Body of pancreas (tissue), 4 donors: Measurements from ENCODE around the gene TNFRSF1A. TPM values are rescaled to one million over a fixed set of nuclear protein-coding genes. Genes with fewer than 3 reads are reported as not detected.

Experiments
- ATAC-seq: fragments of 150-250 bp; one replicate; pipeline ENCODE4 v1.9.1; 2016
- DNase-seq, 4 donors: peaks; one replicate each; pipeline ENCODE4 v3.0.0-alpha.2; 2019
- H3K27ac ChIP-seq, 4 donors: fragments of 200-600 bp; sonication (generic); 1 replicate in 3 of 4; 2 replicates in 1 of 4; pipeline versions ENCODE4 v1.5.1 to v1.6.1; 2016 to 2019; ENCODE audit warnings: mild to moderate bottlenecking in 1 of 4, mixed read lengths in 1 of 4, moderate library complexity in 1 of 4
- H3K27me3 ChIP-seq, 2 donors: fragments of 200-600 bp; sonication (generic); one replicate each; pipeline ENCODE4 v1.6.0; 2016; ENCODE audit warnings: mild to moderate bottlenecking in 1 of 2
- H3K36me3 ChIP-seq, 2 donors: fragments of 200-600 bp; sonication (generic); replicated peaks in 1 of 2; 2 replicates each; pipeline ENCODE4 v1.5.1; 2016; ENCODE audit warnings: low read depth in 2 of 2; ENCODE audit not compliant: insufficient read depth in 1 of 2
- H3K4me1 ChIP-seq: fragments of 200-600 bp; sonication (generic); one replicate; pipeline ENCODE4 v1.6.0; 2016
- H3K4me3 ChIP-seq, 2 donors: fragments of 200-600 bp; sonication (generic); 1 replicate in 1 of 2; 2 replicates in 1 of 2; pipeline ENCODE4 v1.5.1; 2016 to 2019
- H3K9me3 ChIP-seq, 3 donors: fragments of 200-600 bp; sonication (generic); 1 replicate in 2 of 3; 2 replicates in 1 of 3; pipeline ENCODE4 v1.5.1; 2016
- POLR2A ChIP-seq, 3 donors: fragments of 450-650 bp; IDR thresholded peaks; one replicate each; pipeline ENCODE4 v1.6.1; 2016; ENCODE audit warnings: antibody characterized with exemption in 3 of 3, mild to moderate bottlenecking in 2 of 3
- whole genome bisulfite sequencing, 2 donors: methylation state at CpG; one replicate each; pipeline ENCODE4 v1.1.5; 2017; 5-methylcytosine and 5-hydroxymethylcytosine counted together
- intact Hi-C: fragments of 100-400 bp; cut with DNase I; formaldehyde crosslinking; loops from one replicate; pipeline ENCODE4 v1.15.1; 2023
- small RNA-seq: library from RNA; depleted of rRNA; stranded (forward); fragments of <200 nt; gene quantifications from one replicate; pipeline ENCODE3, GENCODE V24; 2016
- total RNA-seq, 2 donors: library from RNA; depleted of rRNA; stranded (reverse); fragments of >200 nt; gene quantifications; one replicate each; pipeline ENCODE4 v1.1.0, GENCODE V29; 2016
- TF ChIP-seq, protein P1 (sequence below), 7 experiments: fragments of 450-650 bp in 4 of 7; fragments of 200-600 bp in 3 of 7; sonication (generic) in 3 of 7; IDR thresholded peaks; one replicate each; pipeline ENCODE4 v1.5.1; 2016 to 2019; ENCODE audit warnings: antibody characterized with exemption in 7 of 7

The TNFRSF1A gene
- total RNA-seq, 2 donors from 2014 or later: 54.5 to 92.0 TPM

DNA sequence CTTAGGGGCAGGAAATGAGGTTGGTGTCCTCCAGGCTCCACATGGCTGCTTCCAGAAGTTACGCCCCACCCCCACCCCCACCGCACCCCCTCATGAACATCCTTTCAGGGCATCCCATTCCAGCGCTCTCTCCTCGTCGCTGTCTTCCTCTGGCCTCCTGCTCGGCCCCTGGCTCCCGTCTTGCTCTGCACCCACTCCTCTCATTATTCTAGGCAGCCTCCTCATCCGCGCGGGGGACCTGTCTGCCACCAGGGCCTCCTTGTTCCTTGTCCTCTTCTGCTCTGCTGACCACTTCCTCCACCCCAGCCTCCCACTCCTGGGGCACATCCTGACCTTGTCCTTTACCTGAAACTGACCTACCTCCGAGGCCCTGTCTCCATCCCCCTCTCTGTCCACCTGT, 61.2 kb downstream of the TNFRSF1A start:
- TF ChIP-seq, protein P1, sequence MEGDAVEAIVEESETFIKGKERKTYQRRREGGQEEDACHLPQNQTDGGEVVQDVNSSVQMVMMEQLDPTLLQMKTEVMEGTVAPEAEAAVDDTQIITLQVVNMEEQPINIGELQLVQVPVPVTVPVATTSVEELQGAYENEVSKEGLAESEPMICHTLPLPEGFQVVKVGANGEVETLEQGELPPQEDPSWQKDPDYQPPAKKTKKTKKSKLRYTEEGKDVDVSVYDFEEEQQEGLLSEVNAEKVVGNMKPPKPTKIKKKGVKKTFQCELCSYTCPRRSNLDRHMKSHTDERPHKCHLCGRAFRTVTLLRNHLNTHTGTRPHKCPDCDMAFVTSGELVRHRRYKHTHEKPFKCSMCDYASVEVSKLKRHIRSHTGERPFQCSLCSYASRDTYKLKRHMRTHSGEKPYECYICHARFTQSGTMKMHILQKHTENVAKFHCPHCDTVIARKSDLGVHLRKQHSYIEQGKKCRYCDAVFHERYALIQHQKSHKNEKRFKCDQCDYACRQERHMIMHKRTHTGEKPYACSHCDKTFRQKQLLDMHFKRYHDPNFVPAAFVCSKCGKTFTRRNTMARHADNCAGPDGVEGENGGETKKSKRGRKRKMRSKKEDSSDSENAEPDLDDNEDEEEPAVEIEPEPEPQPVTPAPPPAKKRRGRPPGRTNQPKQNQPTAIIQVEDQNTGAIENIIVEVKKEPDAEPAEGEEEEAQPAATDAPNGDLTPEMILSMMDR (IDR thresholded peaks at IDR 0.05): no peak
- TF ChIP-seq POLR2A (IDR thresholded peaks at IDR 0.05): no peak
- no peaks in the 10 kb centered on the region for H3K9me3 ChIP-seq
- H3K27ac ChIP-seq: peak overlapping the region; percentile 94 to 99 (median 98)
- H3K36me3 ChIP-seq: no peaks in the 10 kb centered on the region
- H3K4me3 ChIP-seq: no peak overlapping the region
- DNase-seq (no peak), ATAC-seq (no peak)
- intact Hi-C loops: loop anchor here (5.0 kb wide), 2 partner anchors 93 to 218 kb away; no protein-coding TSS in a partner anchor
- no peaks in the 10 kb centered on the region for H3K27me3 ChIP-seq
- peaks cover 40% of the 10 kb centered on the region for H3K4me1 ChIP-seq
- WGBS, 2 donors: 78 to 82% methylated on average over 9 to 11 of the region's 11 CpGs

DNA sequence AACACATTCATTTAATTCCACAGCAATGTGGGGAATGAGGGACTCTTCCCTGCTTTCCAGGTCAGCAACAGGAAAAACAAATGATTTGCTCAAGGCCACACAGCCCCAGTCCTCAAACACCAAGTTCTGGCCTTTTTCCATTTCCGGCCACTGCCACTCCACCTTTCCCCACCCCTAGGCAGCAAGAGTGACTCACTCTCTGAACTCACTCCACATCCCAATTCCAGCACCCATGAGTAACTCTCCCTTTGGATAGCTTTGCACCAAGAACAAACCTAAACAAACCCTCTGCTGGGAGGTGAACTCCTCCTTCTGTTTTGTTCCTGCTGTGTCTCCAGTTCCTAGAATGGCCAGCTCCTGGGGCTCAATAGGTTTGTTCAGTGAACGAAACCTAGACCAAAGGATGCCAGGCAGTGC, 61.8 kb downstream of the TNFRSF1A start:
- peaks cover 38% of the 10 kb centered on the region for H3K4me1 ChIP-seq
- no peaks in the 10 kb centered on the region for H3K27me3 ChIP-seq
- peak overlapping the region; percentile 94 to 99 (median 98) for H3K27ac ChIP-seq
- peak; percentile 68 for ATAC-seq
- H3K4me3 ChIP-seq: no peak overlapping the region
- no peaks in the 10 kb centered on the region for H3K9me3 ChIP-seq
- TF ChIP-seq POLR2A (IDR thresholded peaks at IDR 0.05): peak in 2 of 3 donors; percentile 32 to 54
- TF ChIP-seq, protein P1 (IDR thresholded peaks at IDR 0.05): no peak
- H3K36me3 ChIP-seq: no peaks in the 10 kb centered on the region
- WGBS, 2 donors: 47 to 54% methylated on average over 2 of the region's 2 CpGs
- peak; percentile 79 to 93 (median 84) for DNase-seq
- intact Hi-C loops: loop anchor here (5.0 kb wide), 2 partner anchors 93 to 218 kb away; no protein-coding TSS in a partner anchor

DNA sequence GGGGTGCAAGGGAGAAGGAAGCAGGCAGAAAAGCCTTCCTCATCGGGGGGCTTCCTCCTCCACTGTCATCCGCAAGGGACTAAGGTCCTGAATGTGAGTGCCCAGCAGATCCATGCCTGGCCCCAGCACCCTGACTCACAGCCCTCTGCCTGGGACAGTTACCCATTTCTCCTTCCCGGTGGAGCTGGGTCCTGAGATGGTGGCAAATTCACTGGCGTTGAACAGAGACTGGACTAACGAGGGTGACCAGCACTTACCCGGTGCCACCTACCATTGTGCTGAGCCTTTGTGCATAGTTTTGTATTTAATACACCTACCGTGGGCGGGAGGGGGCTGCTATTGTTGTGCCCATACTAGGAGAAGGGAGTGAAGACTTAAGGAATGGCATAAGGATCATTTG, 62.2 kb downstream of the TNFRSF1A start:
- ATAC-seq (no peak), DNase-seq (no peak)
- no peak for TF ChIP-seq POLR2A (IDR thresholded peaks at IDR 0.05)
- TF ChIP-seq, protein P1 (IDR thresholded peaks at IDR 0.05): no peak
- Histone ChIP-seq H3K4me3 (no peak overlapping the region), H3K4me1 (peaks cover 34% of the 10 kb centered on the region), H3K27ac (peak overlapping the region; percentile 94 to 99 (median 98)), H3K36me3 (no peaks in the 10 kb centered on the region), H3K9me3 (no peaks in the 10 kb centered on the region), H3K27me3 (no peaks in the 10 kb centered on the region)
- intact Hi-C loops: loop anchor here (5.0 kb wide), 2 partner anchors 92 to 217 kb away; no protein-coding TSS in a partner anchor
- 66 to 76% methylated on average over 6 to 8 of the region's 8 CpGs for WGBS, 2 donors

DNA sequence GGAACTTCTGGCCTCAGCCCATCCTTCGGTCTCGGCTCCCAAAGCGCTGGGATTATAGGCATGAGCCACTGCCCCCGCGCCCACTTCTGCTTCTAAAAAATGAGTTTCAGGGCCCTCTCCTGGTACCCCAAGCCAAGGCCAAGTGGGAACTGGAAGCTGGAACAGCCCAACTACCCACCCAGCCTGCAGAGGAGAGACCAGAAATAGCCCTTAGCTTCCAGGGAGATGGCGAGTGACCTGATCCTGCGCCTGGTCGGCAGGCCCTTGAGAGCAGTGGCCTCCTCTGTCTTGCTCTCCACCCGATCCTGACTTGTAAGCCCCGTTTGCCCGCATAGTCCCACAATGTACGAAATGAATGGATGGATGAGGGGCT, 62.6 kb downstream of the TNFRSF1A start:
- intact Hi-C loops: no loop called here
- H3K4me1 ChIP-seq: peaks cover 34% of the 10 kb centered on the region
- H3K27ac ChIP-seq: peak overlapping the region; percentile 94 to 99 (median 98)
- H3K36me3 ChIP-seq: no peaks in the 10 kb centered on the region
- 90 to 97% methylated on average over 5 to 12 of the region's 12 CpGs for WGBS, 2 donors
- H3K27me3 ChIP-seq: no peaks in the 10 kb centered on the region
- no peak overlapping the region for H3K4me3 ChIP-seq
- TF ChIP-seq, protein P1 (IDR thresholded peaks at IDR 0.05): no peak
- no peak for TF ChIP-seq POLR2A (IDR thresholded peaks at IDR 0.05)
- DNase-seq (no peak), ATAC-seq (no peak)
- H3K9me3 ChIP-seq: no peaks in the 10 kb centered on the region

Small RNA genes lying within 50 kb of the gene (small RNA-seq; reads per million reads assigned to genes)
- gene RN7SL391P: not detected

Other genes starting within 250 kb of the TNFRSF1A start
- 10 to 100 TPM; 76.1 to 78.1 TPM for gene VWF, start 217.4 kb downstream of the TNFRSF1A start, total RNA-seq
- gene CD9, start 141.7 kb downstream of the TNFRSF1A start, total RNA-seq: 10 to 100 TPM; 66.6 to 91.3 TPM
- gene PLEKHG6, start 31.4 kb downstream of the TNFRSF1A start, total RNA-seq: 10 to 100 TPM in 1 of 2 donors, 1 to 10 TPM in 1; 7.0 to 16.2 TPM
- gene SCNN1A, start 33.5 kb upstream of the TNFRSF1A start, total RNA-seq: 100 to 1,000 TPM in 1 of 2 donors, 10 to 100 TPM in 1; 62.5 to 112 TPM
- 100 to 1,000 TPM; 111 to 173 TPM for gene LTBR, start 42.1 kb upstream of the TNFRSF1A start, total RNA-seq
- gene CD27, start 102.9 kb upstream of the TNFRSF1A start, total RNA-seq: not detected
- gene TAPBPL, start 110.0 kb upstream of the TNFRSF1A start, total RNA-seq: 10 to 100 TPM; 14.5 to 36.3 TPM
- gene VAMP1, start 128.6 kb upstream of the TNFRSF1A start, total RNA-seq: 1 to 10 TPM; 2.9 to 5.9 TPM
- 10 to 100 TPM; 23.6 to 25.1 TPM for gene MRPL51, start 151.2 kb upstream of the TNFRSF1A start, total RNA-seq
- gene NCAPD2, start 152.0 kb upstream of the TNFRSF1A start, total RNA-seq: 10 to 100 TPM in 1 of 2 donors, 1 to 10 TPM in 1; 9.3 to 46.1 TPM
- gene GAPDH, start 192.4 kb upstream of the TNFRSF1A start, total RNA-seq: 100 to 1,000 TPM; 311 to 476 TPM
- gene IFFO1, start 214.0 kb upstream of the TNFRSF1A start, total RNA-seq: 10 to 100 TPM; 11.4 to 13.2 TPM
- gene NOP2, start 226.2 kb upstream of the TNFRSF1A start, total RNA-seq: 10 to 100 TPM; 10.9 to 83.1 TPM